ENCODE data around the gene NUB1.
"Not testable (repeated sequence)": the region's sequence is repeated elsewhere in the genome, so short reads cannot be mapped to it uniquely, and the experiment has no call there.

NUB1 gene

GRCh38 chr7:151301471-151302462 is 39.8 kb upstream of the NUB1 start:
- no peak overlapping the region for H3K27ac ChIP-seq (ENCODE audit: low read length)
- ATAC-seq (ENCODE audit: insufficient read depth, low read depth) (no peak), DNase-seq (no peak)
- H3K27me3 ChIP-seq (ENCODE audit: insufficient read depth, low read length, poor library complexity) = peaks cover 13% of the 10 kb centered on the region
- H3K9ac ChIP-seq (ENCODE audit: low read depth, low read length) = no peak overlapping the region
- H3K79me2 ChIP-seq (ENCODE audit: insufficient read depth, low read length) = no peaks in the 10 kb centered on the region
- no peaks in the 10 kb centered on the region for H3K36me3 ChIP-seq (ENCODE audit: insufficient read depth, low read length)
- TF ChIP-seq EZH2 (IDR thresholded peaks at IDR 0.05; ENCODE audit: borderline replicate concordance, low read depth, low read length, severe bottlenecking) (no peak), CTCF (IDR thresholded peaks at IDR 0.05; ENCODE audit: borderline replicate concordance, extremely low read depth, low read length, poor library complexity, severe bottlenecking) (no peak)
- no peak overlapping the region for H2AFZ ChIP-seq (ENCODE audit: low read depth, low read length)
- peaks cover 10% of the 10 kb centered on the region for H3K4me1 ChIP-seq (ENCODE audit: insufficient read depth, low read length)
- H3K4me3 ChIP-seq (ENCODE audit: low read depth in 1 of 2, low read length in 2 of 2) = no peak overlapping the region
- H4K20me1 ChIP-seq (ENCODE audit: insufficient read depth, low read length) = no peaks in the 10 kb centered on the region; the same call in 1 of the 2 replicates
- no peaks in the 10 kb centered on the region for H3K9me3 ChIP-seq (ENCODE audit: insufficient read depth, low read length, severe bottlenecking)
- H3K4me2 ChIP-seq (ENCODE audit: insufficient read depth, low read length) = no peak overlapping the region

- not testable (repeated sequence) for H3K4me3 ChIP-seq (ENCODE audit: low read depth in 1 of 2, low read length in 2 of 2); H3K4me2 ChIP-seq (ENCODE audit: insufficient read depth, low read length); ATAC-seq (ENCODE audit: insufficient read depth, low read depth)
Measured at GRCh38 chr7:151304251-151304650, 37.4 kb upstream of the NUB1 start.

GRCh38 chr7:151304856-151305255 is 36.8 kb upstream of the NUB1 start:
- H4K20me1 ChIP-seq (ENCODE audit: insufficient read depth, low read length) = no peaks in the 10 kb centered on the region
- no peaks in the 10 kb centered on the region for H3K9me3 ChIP-seq (ENCODE audit: insufficient read depth, low read length, severe bottlenecking)
- H3K27me3 ChIP-seq (ENCODE audit: insufficient read depth, low read length, poor library complexity) = peaks cover 11% of the 10 kb centered on the region
- H3K4me2 ChIP-seq (ENCODE audit: insufficient read depth, low read length) = no peak overlapping the region
- H3K79me2 ChIP-seq (ENCODE audit: insufficient read depth, low read length) = no peaks in the 10 kb centered on the region
- TF ChIP-seq EZH2 (IDR thresholded peaks at IDR 0.05; ENCODE audit: borderline replicate concordance, low read depth, low read length, severe bottlenecking) (no peak), CTCF (IDR thresholded peaks at IDR 0.05; ENCODE audit: borderline replicate concordance, extremely low read depth, low read length, poor library complexity, severe bottlenecking) (no peak)
- no peaks in the 10 kb centered on the region for H3K36me3 ChIP-seq (ENCODE audit: insufficient read depth, low read length)
- peaks cover 10% of the 10 kb centered on the region for H3K4me1 ChIP-seq (ENCODE audit: insufficient read depth, low read length)
- H3K27ac ChIP-seq (ENCODE audit: low read length) = no peak overlapping the region
- H2AFZ ChIP-seq (ENCODE audit: low read depth, low read length) = no peak overlapping the region
- no peak overlapping the region for H3K4me3 ChIP-seq (ENCODE audit: low read depth in 1 of 2, low read length in 2 of 2)
- H3K9ac ChIP-seq (ENCODE audit: low read depth, low read length) = no peak overlapping the region
- no peak for ATAC-seq (ENCODE audit: insufficient read depth, low read depth)
- no peak for DNase-seq

More at GRCh38 chr7:151304251-151304650, 37.4 kb upstream of the NUB1 start:
- not testable (repeated sequence) for DNase-seq; H3K36me3 ChIP-seq (ENCODE audit: insufficient read depth, low read length); H3K4me1 ChIP-seq (ENCODE audit: insufficient read depth, low read length); H3K27ac ChIP-seq (ENCODE audit: low read length); H2AFZ ChIP-seq (ENCODE audit: low read depth, low read length); H3K9ac ChIP-seq (ENCODE audit: low read depth, low read length); H4K20me1 ChIP-seq (ENCODE audit: insufficient read depth, low read length); H3K27me3 ChIP-seq (ENCODE audit: insufficient read depth, low read length, poor library complexity); H3K79me2 ChIP-seq (ENCODE audit: insufficient read depth, low read length); H3K9me3 ChIP-seq (ENCODE audit: insufficient read depth, low read length, severe bottlenecking)

DNA sequence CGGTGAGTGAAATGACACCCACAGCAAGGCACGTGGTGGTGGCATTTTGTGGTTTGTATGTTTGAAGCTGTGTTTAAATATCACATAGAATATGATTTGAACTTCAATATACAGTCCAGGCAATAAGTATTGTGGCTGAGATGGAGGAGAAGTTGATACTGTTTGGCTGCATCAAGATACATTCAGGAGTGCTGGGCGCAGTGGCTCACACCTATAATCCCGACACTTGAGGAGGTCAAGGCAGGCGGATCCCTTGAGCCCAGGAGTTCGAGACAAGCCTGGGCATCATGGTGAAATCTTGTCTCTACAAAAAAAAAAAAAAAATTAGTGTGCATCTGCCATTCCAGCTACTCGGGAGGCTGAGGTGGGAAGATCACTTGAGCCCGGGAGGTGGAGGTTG is 35.2 kb upstream of the NUB1 start:
- no peak overlapping the region for H3K4me3 ChIP-seq (ENCODE audit: low read depth in 1 of 2, low read length in 2 of 2)
- ATAC-seq (ENCODE audit: insufficient read depth, low read depth) (no peak), DNase-seq (no peak)
- no peaks in the 10 kb centered on the region for H3K36me3 ChIP-seq (ENCODE audit: insufficient read depth, low read length)
- no peak overlapping the region for H3K27ac ChIP-seq (ENCODE audit: low read length)
- H3K4me2 ChIP-seq (ENCODE audit: insufficient read depth, low read length) = no peak overlapping the region
- no peaks in the 10 kb centered on the region for H3K79me2 ChIP-seq (ENCODE audit: insufficient read depth, low read length)
- H3K4me1 ChIP-seq (ENCODE audit: insufficient read depth, low read length) = peaks cover 10% of the 10 kb centered on the region
- TF ChIP-seq CTCF (IDR thresholded peaks at IDR 0.05; ENCODE audit: borderline replicate concordance, extremely low read depth, low read length, poor library complexity, severe bottlenecking) = no peak
- no peak for TF ChIP-seq EZH2 (IDR thresholded peaks at IDR 0.05; ENCODE audit: borderline replicate concordance, low read depth, low read length, severe bottlenecking)
- H2AFZ ChIP-seq (ENCODE audit: low read depth, low read length) = no peak overlapping the region
- H3K9me3 ChIP-seq (ENCODE audit: insufficient read depth, low read length, severe bottlenecking) = peaks cover under 1% of the 10 kb centered on the region
- H3K9ac ChIP-seq (ENCODE audit: low read depth, low read length) = no peak overlapping the region
- H4K20me1 ChIP-seq (ENCODE audit: insufficient read depth, low read length) = no peaks in the 10 kb centered on the region
- H3K27me3 ChIP-seq (ENCODE audit: insufficient read depth, low read length, poor library complexity) = peaks cover 11% of the 10 kb centered on the region
